Adipocyte (in vitro differentiated cells): Measurements from ENCODE around the gene WWC1.

Experiments used
- DNase-seq: peaks from one replicate; pipeline ENCODE4 v3.0.0-alpha.2; 2015; ENCODE audit warnings: low read depth
- H3K27me3 ChIP-seq: replicated peaks from 2 replicates; pipeline ENCODE4 v1.7.0; 2013; ENCODE audit warnings: mild to moderate bottlenecking, low read length, moderate library complexity; ENCODE audit not compliant: control insufficient read depth, insufficient read depth
- H3K36me3 ChIP-seq: 2 replicates; pipeline ENCODE4 v1.7.0; 2013; ENCODE audit warnings: low read length, mild to moderate bottlenecking, moderate library complexity; ENCODE audit not compliant: control insufficient read depth, insufficient read depth, severe bottlenecking
- H3K4me1 ChIP-seq: 2 replicates; pipeline ENCODE4 v1.7.0; 2013; ENCODE audit warnings: mild to moderate bottlenecking, low read length, moderate library complexity; ENCODE audit not compliant: control insufficient read depth, insufficient read depth
- H3K4me3 ChIP-seq: 2 replicates; pipeline ENCODE4 v1.7.0; 2013; ENCODE audit warnings: mild to moderate bottlenecking, low read length, moderate library complexity
- H3K9ac ChIP-seq: 2 replicates; pipeline ENCODE4 v1.7.0; 2013; ENCODE audit warnings: mild to moderate bottlenecking, low read length, moderate library complexity
- H3K9me3 ChIP-seq: 2 replicates; pipeline ENCODE4 v1.7.0; 2013; ENCODE audit warnings: mild to moderate bottlenecking, low read length, moderate library complexity; ENCODE audit not compliant: control insufficient read depth

The WWC1 gene

DNA sequence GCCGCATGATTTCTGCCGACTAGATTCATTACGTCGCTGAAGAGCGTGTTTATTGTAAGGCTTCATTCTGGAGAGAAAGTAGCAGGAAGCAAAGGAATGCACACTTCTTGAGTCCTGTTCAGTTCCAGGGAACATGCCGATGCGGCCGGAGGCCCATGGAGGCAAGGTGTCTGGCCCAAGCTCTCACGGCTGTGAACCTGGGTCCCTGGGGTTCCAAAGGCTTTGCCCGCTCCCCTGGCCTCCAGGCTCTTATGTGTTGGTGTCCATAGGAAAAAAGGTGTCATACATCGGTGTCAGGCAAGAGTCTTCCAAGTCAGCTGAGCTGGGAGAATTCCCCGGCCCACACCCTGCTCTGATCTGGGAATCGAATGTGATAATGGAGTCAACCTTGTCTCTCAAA, 64.7 kb downstream of the WWC1 start:
- no peaks in the 10 kb centered on the region for H3K36me3 ChIP-seq
- no peak overlapping the region for H3K9ac ChIP-seq
- no peak for DNase-seq
- no peak overlapping the region for H3K4me3 ChIP-seq
- H3K4me1 ChIP-seq = peaks cover 21% of the 10 kb centered on the region
- no peaks in the 10 kb centered on the region for H3K9me3 ChIP-seq
- H3K27me3 ChIP-seq = no peaks in the 10 kb centered on the region

DNA sequence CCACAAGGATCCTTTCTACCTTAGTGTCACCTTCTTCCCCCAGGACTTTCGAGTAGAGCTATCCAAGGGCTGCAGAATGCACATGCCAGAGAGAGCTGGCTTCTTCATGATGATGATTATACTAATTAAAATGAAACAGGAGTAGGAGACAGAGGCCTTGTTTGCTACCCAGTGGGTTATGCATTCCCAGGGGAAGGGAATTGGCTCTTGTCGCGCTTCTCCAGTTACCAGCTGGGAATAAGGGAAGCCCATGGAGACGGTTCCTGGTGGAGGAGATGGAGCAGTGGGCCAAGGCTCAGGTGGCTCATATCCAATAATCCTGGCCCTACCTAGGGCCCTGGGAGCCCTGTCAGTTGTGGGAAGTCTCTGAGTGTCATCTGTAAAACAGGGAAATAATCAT, 65.1 kb downstream of the WWC1 start:
- Histone ChIP-seq H3K4me1 (peaks cover 21% of the 10 kb centered on the region), H3K27me3 (no peaks in the 10 kb centered on the region), H3K36me3 (no peaks in the 10 kb centered on the region), H3K9ac (no peak overlapping the region), H3K9me3 (no peaks in the 10 kb centered on the region), H3K4me3 (no peak overlapping the region)
- no peak for DNase-seq

DNA sequence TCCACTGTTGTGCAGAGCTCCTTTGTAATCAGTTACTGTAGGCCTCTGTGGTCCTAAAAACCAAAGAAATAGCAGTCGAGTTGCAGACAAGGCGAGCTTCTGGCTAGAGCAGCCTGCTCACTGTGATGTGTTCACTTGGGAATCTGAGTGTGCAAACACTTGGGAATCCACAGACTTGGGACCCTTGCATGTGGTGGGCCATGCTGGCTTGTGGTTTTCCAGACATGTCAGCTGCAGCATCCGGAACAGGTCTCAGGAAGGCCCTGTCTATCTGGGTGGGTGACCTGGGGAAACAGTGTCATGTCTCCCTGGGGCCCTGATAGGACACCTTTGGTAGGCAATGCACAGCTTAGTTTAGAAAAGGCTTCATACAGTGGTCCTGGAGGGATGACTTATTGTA, 66.4 kb downstream of the WWC1 start:
- no peak overlapping the region for H3K4me3 ChIP-seq
- H3K9ac ChIP-seq = no peak overlapping the region
- peaks cover 25% of the 10 kb centered on the region for H3K4me1 ChIP-seq
- H3K36me3 ChIP-seq = no peaks in the 10 kb centered on the region
- DNase-seq = no peak
- no peaks in the 10 kb centered on the region for H3K9me3 ChIP-seq
- no peaks in the 10 kb centered on the region for H3K27me3 ChIP-seq

DNA sequence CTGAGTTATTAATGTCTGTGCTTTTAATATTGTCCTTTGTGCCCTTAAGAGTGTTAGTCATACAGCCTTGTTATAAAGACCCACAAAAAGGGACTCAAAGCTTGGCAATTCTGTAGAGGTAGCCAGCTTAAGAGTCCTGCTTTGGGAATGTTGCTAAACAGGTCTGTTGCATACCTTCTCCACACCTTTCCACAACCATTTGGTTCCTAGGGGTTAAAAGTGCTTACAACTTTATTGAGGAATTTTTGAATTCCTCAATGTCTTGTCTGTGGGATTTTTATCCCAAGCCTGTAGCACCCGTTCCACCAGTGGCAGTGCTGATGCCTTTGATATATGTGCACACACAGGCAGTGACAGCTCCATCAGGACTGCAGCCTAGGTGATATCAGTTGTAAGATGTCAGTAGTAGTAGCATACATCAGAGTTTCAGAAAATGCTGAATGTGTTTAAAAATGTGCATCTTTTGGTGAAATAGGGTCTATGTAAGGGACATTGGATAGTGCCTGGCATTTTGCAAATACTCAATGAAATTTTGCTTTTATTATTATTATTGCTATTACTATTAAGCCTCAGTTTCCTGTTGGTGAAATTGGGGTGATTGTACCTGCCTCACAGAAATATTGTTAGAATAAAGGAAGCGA, 68.5 kb downstream of the WWC1 start:
- Histone ChIP-seq H3K27me3 (no peaks in the 10 kb centered on the region), H3K9me3 (no peaks in the 10 kb centered on the region), H3K36me3 (no peaks in the 10 kb centered on the region), H3K9ac (no peak overlapping the region), H3K4me3 (no peak overlapping the region), H3K4me1 (peaks cover 11% of the 10 kb centered on the region)
- DNase-seq = no peak

DNA sequence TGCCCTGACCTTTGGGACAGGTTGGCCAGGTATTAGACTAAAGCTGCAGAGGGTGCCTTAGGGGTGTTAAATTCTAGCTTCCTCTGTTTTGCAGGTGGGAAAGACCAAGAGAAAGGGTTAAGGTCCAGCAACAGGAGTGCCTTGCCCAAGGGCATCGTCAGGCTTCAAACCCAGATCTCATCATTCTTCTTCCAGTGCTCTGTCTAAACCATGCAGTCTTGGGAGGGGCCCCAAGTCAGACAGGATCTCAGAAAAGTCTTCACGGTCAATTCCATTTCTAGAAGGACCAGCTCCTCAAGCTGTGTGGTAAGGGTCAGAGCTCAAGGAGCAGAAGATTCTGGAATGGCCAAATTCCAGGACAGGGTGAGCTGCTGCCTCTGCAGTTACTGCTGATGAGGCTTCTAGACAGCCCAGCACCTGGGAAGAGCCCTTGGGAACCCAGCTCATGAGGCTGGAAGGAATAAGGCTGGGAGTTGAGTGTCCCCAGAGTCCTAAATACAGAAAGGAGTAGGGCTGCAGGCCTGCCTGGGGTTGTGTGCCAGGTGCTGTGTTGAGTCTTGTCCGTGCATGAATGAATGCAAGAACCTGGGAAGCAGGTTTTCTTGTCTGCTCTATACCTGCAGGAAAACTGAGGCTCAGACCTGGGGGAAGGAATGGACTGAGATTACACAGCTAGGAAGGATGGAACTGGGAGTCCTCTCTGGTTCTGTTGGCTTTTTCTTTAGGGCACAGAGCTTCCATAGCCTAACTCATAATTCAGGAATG, 69.3 kb downstream of the WWC1 start:
- Histone ChIP-seq H3K9ac (no peak overlapping the region), H3K36me3 (no peaks in the 10 kb centered on the region), H3K4me1 (peaks cover 17% of the 10 kb centered on the region), H3K27me3 (no peaks in the 10 kb centered on the region), H3K9me3 (no peaks in the 10 kb centered on the region), H3K4me3 (no peak overlapping the region)
- no peak for DNase-seq

DNA sequence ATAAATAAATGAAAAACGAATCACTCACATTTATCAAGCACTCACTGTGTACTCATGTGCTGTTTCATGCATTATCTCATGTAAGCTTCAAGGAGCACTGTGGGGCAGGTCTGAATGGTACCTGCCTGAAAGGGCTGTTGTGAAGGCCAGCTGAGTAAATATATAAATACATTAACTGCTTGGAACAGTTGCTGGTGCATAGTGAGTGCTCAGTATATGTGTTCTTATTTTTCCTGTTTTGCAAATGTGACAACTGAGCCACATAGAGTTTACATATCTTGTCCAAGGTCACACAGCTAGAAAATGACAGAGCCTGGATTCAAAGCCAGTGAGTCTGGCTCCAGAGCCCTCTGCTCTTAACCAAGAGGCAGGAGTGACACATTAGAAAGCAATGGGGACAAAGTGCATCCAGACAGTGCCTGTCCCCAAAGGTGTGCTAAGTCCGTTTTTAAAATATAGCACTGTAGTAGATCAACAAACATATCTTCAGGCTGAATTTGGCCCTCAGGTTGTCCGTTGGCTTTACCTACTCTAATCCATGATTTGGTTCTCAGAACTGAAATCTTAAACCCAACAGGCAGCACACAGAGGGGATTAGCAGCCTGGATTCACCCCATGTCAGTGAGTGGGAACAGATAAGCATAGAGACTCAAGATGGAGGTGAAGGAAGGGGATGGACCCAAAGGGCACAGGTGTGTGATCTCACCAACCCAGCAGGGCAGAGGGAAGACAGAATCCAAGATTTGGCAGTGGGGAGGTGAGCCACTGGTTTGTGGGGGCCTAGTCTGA, 70.8 kb downstream of the WWC1 start:
- Histone ChIP-seq H3K9ac (no peak overlapping the region), H3K4me3 (no peak overlapping the region), H3K36me3 (no peaks in the 10 kb centered on the region), H3K4me1 (peaks cover 27% of the 10 kb centered on the region), H3K9me3 (no peaks in the 10 kb centered on the region), H3K27me3 (no peaks in the 10 kb centered on the region)
- DNase-seq = no peak

DNA sequence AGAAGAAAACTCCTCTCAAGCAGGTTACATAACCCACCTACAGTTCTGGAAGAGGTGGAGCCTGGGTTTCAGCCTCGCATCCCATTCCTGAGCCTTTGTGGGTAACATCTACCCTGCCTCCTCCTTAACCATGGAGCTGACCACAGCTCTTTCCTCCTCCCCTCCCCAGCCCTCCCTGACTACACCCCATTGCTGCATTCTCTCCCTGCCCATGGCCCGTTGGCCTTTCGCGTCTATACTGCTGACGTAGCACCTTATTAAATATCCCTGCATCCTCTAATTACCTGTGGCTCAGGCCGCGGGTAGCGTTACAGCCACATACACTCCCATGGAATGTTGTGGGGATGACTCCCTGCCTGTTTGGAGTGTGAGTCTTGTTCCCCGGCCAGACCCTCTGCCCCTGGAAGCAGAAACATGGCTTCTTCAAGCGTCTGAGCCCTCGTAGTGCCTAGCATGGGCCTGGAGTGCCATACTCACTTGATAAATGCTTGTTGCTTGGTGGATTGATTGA, 72.8 kb downstream of the WWC1 start:
- no peaks in the 10 kb centered on the region for H3K9me3 ChIP-seq
- no peak overlapping the region for H3K4me3 ChIP-seq
- H3K4me1 ChIP-seq = peaks cover 27% of the 10 kb centered on the region
- DNase-seq = no peak
- H3K36me3 ChIP-seq = no peaks in the 10 kb centered on the region
- no peak overlapping the region for H3K9ac ChIP-seq
- no peaks in the 10 kb centered on the region for H3K27me3 ChIP-seq

DNA sequence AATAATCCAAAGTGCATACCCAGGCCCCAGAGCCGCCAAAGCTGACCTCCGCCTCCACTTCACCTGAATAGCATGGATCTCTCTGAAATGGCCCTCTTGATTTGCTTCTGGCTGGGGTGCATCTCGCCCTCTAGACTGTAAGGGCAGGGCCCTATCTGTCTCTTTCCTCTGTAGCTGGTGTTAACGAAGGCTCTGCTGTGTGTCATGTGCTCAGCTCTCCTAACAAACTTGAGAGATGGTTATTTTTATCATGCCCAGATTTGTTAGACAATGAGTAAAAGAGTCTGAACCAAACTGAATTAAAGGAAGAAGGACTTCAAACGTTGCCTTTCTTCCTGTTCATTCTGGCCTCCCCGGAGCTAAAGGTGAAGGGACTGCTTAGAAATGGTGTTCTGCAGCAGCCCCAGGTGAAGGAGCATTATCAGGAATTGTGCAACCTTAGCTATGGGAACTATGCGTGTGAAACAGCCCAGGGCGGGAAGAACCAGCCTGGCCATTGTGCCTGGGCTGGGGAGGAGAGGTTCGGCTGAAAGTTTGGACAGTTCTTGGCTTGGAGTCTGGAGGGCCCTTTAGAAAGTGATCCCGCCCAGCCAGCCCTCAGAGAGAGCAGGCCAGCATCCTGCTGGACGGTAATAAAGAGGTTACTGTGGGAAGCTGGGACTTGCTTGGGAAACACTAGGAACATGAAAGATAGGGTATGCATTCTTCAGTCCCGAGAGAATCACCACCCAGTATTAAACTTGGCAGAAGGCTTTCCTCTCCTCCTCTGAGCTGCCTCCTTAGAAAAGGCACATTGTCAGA, 73.5 kb downstream of the WWC1 start:
- H3K4me3 ChIP-seq = peak overlapping the region; percentile 55
- peak; percentile 4 for DNase-seq
- peaks cover 27% of the 10 kb centered on the region for H3K4me1 ChIP-seq
- peak overlapping the region; percentile 32 for H3K9ac ChIP-seq
- no peaks in the 10 kb centered on the region for H3K36me3 ChIP-seq
- H3K27me3 ChIP-seq = no peaks in the 10 kb centered on the region
- no peaks in the 10 kb centered on the region for H3K9me3 ChIP-seq

DNA sequence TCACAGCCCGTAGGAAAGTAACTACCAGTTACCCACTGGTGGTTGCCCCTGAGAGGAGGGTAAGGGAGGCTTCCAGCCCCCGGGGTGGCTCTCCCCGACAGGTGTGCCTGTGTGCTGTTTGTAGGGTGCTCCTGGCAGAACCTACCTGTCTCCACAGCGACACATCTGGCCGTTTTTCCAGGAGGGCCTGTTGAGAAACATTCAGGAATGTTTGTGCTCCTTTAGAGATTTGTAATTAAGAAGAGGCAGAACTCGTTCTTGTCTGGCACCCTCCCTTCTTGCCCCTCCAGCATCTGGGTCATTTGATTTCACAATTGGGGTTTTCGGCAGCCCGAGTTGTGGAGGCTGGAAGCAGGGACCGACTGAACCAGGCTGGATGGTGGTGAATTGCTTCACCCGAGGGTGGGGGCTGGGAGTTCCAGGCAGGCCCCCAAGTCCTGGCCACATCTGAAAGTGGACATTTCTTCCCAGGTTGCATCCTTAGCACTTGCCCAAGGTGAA, 74.2 kb downstream of the WWC1 start:
- H3K9me3 ChIP-seq = no peaks in the 10 kb centered on the region
- H3K4me1 ChIP-seq = peaks cover 27% of the 10 kb centered on the region
- no peaks in the 10 kb centered on the region for H3K36me3 ChIP-seq
- no peaks in the 10 kb centered on the region for H3K27me3 ChIP-seq
- peak overlapping the region; percentile 32 for H3K9ac ChIP-seq
- peak; percentile 34 for DNase-seq
- peak overlapping the region; percentile 55 for H3K4me3 ChIP-seq

DNA sequence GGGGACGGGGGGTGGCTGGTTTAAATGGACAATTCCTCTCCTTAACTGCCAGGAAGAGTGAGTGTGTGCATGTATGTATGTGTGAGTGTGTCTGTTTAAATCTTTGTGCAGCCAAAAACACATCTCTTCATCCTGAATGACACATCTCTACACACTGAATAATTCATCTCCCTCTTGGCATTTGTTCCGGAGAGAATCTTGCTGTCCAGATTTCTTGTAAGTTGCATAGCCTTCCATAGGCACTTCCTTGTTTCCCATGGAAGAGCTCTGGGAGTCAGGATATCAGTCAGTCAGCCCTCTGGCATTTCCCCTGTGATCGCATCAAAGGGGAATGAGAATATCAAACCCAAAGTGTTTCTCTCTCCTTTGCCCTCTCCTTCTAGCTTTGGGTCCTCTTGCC, 74.7 kb downstream of the WWC1 start:
- peak overlapping the region; percentile 10 for H3K4me3 ChIP-seq
- H3K4me1 ChIP-seq = peaks cover 27% of the 10 kb centered on the region
- H3K9ac ChIP-seq = peak overlapping the region; percentile 22
- peak; percentile 24 for DNase-seq
- H3K9me3 ChIP-seq = no peaks in the 10 kb centered on the region
- no peaks in the 10 kb centered on the region for H3K36me3 ChIP-seq
- H3K27me3 ChIP-seq = no peaks in the 10 kb centered on the region
